Small intestine (tissue), 7 donors: Measurements from ENCODE around the gene RNU11. TPM values are rescaled to one million over a fixed set of nuclear protein-coding genes. Genes with fewer than 3 reads are reported as not detected.
"Not testable (repeated sequence)": the region's sequence is repeated elsewhere in the genome, so short reads cannot be mapped to it uniquely, and the experiment has no call there.

Experiments
- DNase-seq, 2 donors: peaks; one replicate each; pipeline versions ENCODE4 v3.0.0 to v3.0.0-alpha.2; 2013
- FAIRE-seq: peaks from 2 replicates; lab custom pipeline; 2012; peaks lifted over from hg19 to GRCh38; lab: Jason Lieb, UNC
- H3K27ac ChIP-seq, 3 donors: one replicate each; pipeline ENCODE4 v1.5.1; 2013; ENCODE audit warnings: low read length in 2 of 3, mild to moderate bottlenecking in 2 of 3, control low read depth in 1 of 3, inconsistent platforms in 1 of 3, low read depth in 1 of 3, moderate library complexity in 1 of 3
- H3K27me3 ChIP-seq, 3 donors: one replicate each; pipeline ENCODE4 v1.6.1; 2013; ENCODE audit warnings: low read length in 3 of 3, inconsistent platforms in 1 of 3; ENCODE audit not compliant: control insufficient read depth in 3 of 3, insufficient read depth in 3 of 3
- H3K36me3 ChIP-seq, 3 donors: one replicate each; pipeline ENCODE4 v1.6.1; 2013; ENCODE audit warnings: low read length in 3 of 3, inconsistent platforms in 1 of 3, low read depth in 1 of 3, mild to moderate bottlenecking in 1 of 3, moderate library complexity in 1 of 3; ENCODE audit not compliant: control insufficient read depth in 3 of 3, insufficient read depth in 2 of 3
- H3K4me1 ChIP-seq, 3 donors: one replicate each; pipeline ENCODE4 v1.6.1; 2013; ENCODE audit warnings: low read length in 2 of 3, inconsistent platforms in 1 of 3, low read depth in 1 of 3, mild to moderate bottlenecking in 1 of 3, moderate library complexity in 1 of 3; ENCODE audit not compliant: control insufficient read depth in 3 of 3, insufficient read depth in 2 of 3
- H3K4me3 ChIP-seq, 3 donors: one replicate each; pipeline ENCODE4 v1.5.1; 2013; ENCODE audit warnings: low read length in 3 of 3, control low read depth in 1 of 3, inconsistent platforms in 1 of 3, low read depth in 1 of 3, mild to moderate bottlenecking in 1 of 3, moderate library complexity in 1 of 3
- H3K9me3 ChIP-seq, 2 donors: one replicate each; pipeline ENCODE4 v1.6.1; 2013; ENCODE audit warnings: low read depth in 1 of 2, low read length in 1 of 2; ENCODE audit not compliant: control insufficient read depth in 2 of 2, insufficient read depth in 1 of 2
- WGBS, 3 donors: extraction: QIAGEN DNeasy Blood & Tissue Kit; methylation state at CpG; one replicate each; pipeline ENCODE4 v1.1.7; 2013; 5-methylcytosine and 5-hydroxymethylcytosine counted together
- polyA plus RNA-seq, 4 donors: library from polyadenylated mRNA; stranded (reverse) in 3 of 4; unstranded in 1 of 4; fragments of 200-250 nt in 3 of 4; fragments of 120-200 nt in 1 of 4; gene quantifications; one replicate each; pipeline versions ENCODE4 v1.2.1 to v1.2.3, GENCODE V29; 2013
- donor health status: healthy with polysubstance abuse.
- donor health status: control.
- donor health status: control.
- donor health status: Bipolar disorder and iron deficiency.
- donor health status: healthy.

The RNU11 gene
- polyA plus RNA-seq, 4 donors: not detected

GRCh38 chr1:28653063-28653462, 4.7 kb downstream of the RNU11 start:
- H3K9me3 ChIP-seq, FAIRE-seq: not testable (repeated sequence)
- WGBS, 3 donors: 53 to 71% (median 53%) methylated on average over 13 of the region's 13 CpGs

GRCh38 chr1:28653870-28654269, 5.5 kb downstream of the RNU11 start:
- 19 to 55% (median 24%) methylated on average over 3 of the region's 3 CpGs for WGBS, 3 donors
- peak; percentile 55 to 64 for DNase-seq
- H3K9me3 ChIP-seq, H3K4me1 ChIP-seq, H3K27me3 ChIP-seq, FAIRE-seq, H3K27ac ChIP-seq, H3K36me3 ChIP-seq, H3K4me3 ChIP-seq: not testable (repeated sequence)

More at GRCh38 chr1:28653063-28653462, 4.7 kb downstream of the RNU11 start:
- H3K36me3 ChIP-seq, H3K4me3 ChIP-seq, H3K27me3 ChIP-seq, DNase-seq, H3K4me1 ChIP-seq, H3K27ac ChIP-seq: not testable (repeated sequence)

GRCh38 chr1:28655448-28656311, 7.3 kb downstream of the RNU11 start:
- 67 to 79% (median 71%) methylated on average over 10 of the region's 10 CpGs for WGBS, 3 donors
- not testable (repeated sequence) for H3K4me3 ChIP-seq, H3K36me3 ChIP-seq, H3K9me3 ChIP-seq, H3K27me3 ChIP-seq, H3K4me1 ChIP-seq, FAIRE-seq
- H3K27ac ChIP-seq: peak overlapping the region in 1 of 3 donors; percentile 56
- DNase-seq: peak; percentile 55 to 59

GRCh38 chr1:28656335-28656734, 7.9 kb downstream of the RNU11 start:
- Histone ChIP-seq H3K27ac (peak overlapping the region in 1 of 3 donors; percentile 51), H3K4me3 (no peak overlapping the region), H3K4me1 (no peaks in the 10 kb centered on the region), H3K36me3 (no peaks in the 10 kb centered on the region), H3K27me3 (no peaks in the 10 kb centered on the region), H3K9me3 (no peaks in the 10 kb centered on the region)
- FAIRE-seq (no peak), DNase-seq (no peak)
- WGBS, 3 donors: 84 to 93% (median 90%) methylated on average over 6 of the region's 6 CpGs

- Histone ChIP-seq H3K9me3 (no peaks in the 10 kb centered on the region), H3K27ac (no peak overlapping the region), H3K36me3 (no peaks in the 10 kb centered on the region), H3K4me3 (no peak overlapping the region), H3K4me1 (peaks cover 0 to 8% (median 0%) of the 10 kb centered on the region in 3 donors), H3K27me3 (no peaks in the 10 kb centered on the region)
- WGBS, 3 donors: 73 to 79% (median 78%) methylated on average over 7 of the region's 7 CpGs
- DNase-seq (no peak), FAIRE-seq (no peak)
Observed at GRCh38 chr1:28663871-28664470, 15.6 kb downstream of the RNU11 start.

- H3K27me3 ChIP-seq: no peaks in the 10 kb centered on the region
- 96 to 98% (median 97%) methylated on average over 11 to 12 of the region's 12 CpGs for WGBS, 3 donors
- no peak overlapping the region for H3K4me3 ChIP-seq
- no peak for DNase-seq
- peaks cover 0 to 13% (median 0%) of the 10 kb centered on the region in 3 donors for H3K4me1 ChIP-seq
- FAIRE-seq: no peak
- H3K9me3 ChIP-seq: no peaks in the 10 kb centered on the region
- no peaks in the 10 kb centered on the region for H3K36me3 ChIP-seq
- no peak overlapping the region for H3K27ac ChIP-seq
Observed at GRCh38 chr1:28666806-28667205, 18.4 kb downstream of the RNU11 start.

- Histone ChIP-seq H3K36me3 (no peaks in the 10 kb centered on the region), H3K9me3 (no peaks in the 10 kb centered on the region), H3K27ac (peak within 1 kb of the TSS; percentile 94 to 99 (median 97)), H3K4me3 (peak within 1 kb of the TSS; percentile 92 to 99 (median 98)), H3K4me1 (peaks cover 0 to 13% (median 0%) of the 10 kb centered on the region in 3 donors), H3K27me3 (no peaks in the 10 kb centered on the region)
- FAIRE-seq: no peak
- peak; percentile 88 to 93 for DNase-seq
- 1 to 2% (median 1%) methylated on average over 14 to 43 of the region's 57 CpGs for WGBS, 3 donors
Observed at GRCh38 chr1:28668191-28668955, 20.0 kb downstream of the RNU11 start, which contains the start of gene GMEB1. Gene GMEB1, plus strand, starts transcription at chr1:28668784. Its CDS starts 14,829 bp downstream, at chr1:28683613.
